ENCODE measurements around the gene AP3S2.
A peak's percentile ranks its signal among the peaks of the same experiment; 100 is the strongest.
"Not testable (repeated sequence)": the region's sequence is repeated elsewhere in the genome, so short reads cannot be mapped to it uniquely, and the experiment has no call there.

The AP3S2 gene

DNA sequence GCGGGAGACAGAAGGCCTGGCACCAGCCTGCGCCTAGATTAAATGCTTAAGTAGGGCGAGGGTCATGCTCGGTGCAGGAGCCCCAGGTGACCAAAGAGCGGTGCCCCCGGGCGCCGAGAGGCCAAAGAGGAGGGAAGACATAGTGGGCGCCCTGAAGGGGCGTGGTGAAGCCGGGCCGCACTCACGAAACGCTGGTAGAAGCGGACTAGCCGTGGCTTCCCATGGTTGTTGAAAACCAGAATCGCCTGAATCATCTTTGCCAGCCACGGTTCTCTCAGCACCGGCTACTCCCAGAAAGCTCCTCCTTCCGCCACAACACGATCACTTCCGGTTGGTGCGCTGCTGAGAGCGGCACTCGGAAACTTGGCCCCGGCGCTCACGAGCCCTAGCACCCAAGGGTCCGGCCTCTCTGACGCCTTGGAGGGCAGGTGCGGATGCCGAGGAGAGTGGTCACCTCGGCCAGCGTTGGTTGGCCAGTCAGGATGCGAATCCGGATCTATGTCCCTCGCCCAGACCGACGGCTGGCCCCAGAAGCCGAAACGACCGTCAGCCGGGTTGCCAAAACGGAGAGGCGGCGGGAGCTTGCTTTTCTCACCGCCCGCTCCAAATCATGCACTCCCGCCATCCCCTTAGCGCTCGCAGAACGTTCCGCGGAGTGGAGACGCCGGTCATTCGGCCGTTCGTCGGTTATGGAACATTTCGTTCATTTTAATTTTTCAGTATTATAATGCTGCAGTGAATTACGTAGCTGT lies at the start of gene AP3S2:
Gene AP3S2 (minus strand): TSS at position 299 of the 752 bp plus-strand sequence. CDS start 45 bp downstream, at position 254.
- DNase-seq (ENCODE audit: low read depth in 2 of 2): peak; percentile 86 to 87

DNA sequence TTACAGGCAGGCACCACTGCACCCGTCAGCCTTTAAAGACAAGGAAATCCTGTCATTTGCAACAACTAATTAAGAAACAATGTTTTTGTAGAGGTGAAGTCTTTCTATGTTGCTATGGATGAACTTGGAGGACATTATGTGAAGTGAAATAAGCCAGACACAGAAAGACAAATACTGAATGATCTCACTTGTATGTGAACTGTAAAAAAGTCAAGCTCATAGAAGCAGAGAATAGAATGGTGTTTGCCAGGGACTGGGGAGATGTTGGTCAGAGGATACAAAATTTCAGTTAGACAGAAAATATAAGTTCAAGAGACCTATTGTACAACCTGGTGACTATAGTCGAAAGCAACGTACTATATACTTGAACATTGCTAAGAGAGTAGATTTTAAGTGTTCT lies 46.1 kb upstream of the AP3S2 start:
- no peak for DNase-seq (ENCODE audit: low read depth in 2 of 2)

DNA sequence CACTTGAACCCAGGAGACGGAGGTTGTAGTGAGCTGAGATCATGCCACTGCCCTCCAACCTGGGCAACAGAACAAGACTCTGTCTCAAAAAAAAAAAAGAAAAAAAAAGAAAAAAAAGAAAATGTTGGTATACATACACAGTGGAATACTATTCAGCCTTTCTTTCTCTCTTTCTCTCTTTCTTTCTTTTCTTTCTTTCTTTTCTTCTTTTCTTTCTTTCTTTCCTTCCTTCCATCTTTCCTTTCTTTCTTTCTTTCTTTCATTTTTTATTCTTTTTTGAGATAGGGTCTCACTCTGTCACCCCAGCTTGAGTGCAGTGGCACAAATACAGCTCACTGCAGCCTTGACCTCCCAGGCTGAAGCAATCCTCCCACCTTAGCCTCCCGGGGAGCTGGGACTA lies 45.6 kb upstream of the AP3S2 start:
- not testable (repeated sequence) for DNase-seq (ENCODE audit: low read depth in 2 of 2)

DNA sequence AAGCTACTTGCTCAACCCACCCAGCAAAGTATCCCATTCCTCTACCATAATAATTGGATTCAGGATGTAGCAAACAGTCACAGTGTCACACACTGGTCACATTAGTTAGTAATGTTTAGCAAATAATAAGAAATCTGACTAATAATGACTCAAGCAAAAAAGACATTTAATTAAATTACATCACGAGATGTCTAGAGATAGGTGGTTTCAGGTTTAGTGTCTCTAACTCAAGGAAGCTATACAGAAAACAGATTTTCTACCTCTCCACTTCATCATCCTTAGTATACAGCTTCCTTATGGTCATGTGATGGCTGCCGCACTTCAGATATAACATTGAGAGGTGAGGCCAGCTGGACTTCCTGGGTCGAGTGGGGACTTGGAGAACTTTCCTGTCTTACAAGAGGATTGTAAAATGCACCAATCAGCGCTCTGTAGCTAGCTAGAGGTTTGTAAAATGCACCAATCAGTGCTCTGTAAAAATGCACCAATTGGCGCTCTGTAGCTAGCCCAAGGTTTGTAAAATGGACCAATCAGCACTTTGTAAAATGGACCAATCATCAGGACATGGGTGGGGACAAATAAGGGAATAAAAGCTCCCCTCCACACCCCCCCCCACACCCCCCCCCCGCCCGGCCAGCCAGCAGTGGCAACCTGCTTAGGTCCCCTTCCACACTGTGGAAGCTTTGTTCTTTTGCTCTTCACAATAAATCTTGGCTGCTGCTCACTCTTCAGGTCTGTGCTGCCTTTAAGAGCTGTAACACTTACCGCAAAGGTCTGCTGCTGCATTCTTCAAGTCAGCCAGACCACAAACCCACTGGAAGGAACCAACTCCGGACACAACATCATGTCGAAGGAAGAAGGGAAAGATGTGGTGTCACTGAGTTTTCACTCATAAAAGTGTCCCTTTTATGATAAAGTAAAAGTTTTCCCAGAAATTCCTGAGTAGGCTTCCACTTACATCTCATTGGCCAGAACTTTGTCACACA lies 43.9 kb upstream of the AP3S2 start:
- DNase-seq (ENCODE audit: low read depth in 2 of 2): no peak

DNA sequence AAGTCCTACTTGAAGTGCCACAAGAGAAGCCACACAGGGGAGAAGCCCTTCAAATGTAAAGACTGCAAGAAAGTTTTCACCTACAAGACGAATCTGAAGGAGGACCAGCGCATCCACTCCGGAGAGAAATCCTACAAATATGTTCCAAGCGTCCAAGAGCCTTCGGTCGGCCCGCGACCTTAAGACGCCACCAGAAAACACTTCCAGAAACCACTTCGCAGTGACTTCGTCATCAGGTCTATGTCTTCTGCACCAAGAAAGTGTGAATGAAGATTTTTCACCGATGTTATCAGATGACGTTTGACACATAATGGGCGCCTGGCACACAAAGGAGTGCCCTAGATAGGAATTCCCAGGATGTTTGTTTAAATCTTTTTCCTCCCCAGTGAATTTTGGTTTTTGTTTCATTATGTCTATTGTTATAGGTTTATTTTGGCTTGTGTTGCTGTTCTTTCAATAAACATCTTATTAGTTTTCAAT lies 43.0 kb upstream of the AP3S2 start:
- DNase-seq (ENCODE audit: low read depth in 2 of 2): no peak

DNA sequence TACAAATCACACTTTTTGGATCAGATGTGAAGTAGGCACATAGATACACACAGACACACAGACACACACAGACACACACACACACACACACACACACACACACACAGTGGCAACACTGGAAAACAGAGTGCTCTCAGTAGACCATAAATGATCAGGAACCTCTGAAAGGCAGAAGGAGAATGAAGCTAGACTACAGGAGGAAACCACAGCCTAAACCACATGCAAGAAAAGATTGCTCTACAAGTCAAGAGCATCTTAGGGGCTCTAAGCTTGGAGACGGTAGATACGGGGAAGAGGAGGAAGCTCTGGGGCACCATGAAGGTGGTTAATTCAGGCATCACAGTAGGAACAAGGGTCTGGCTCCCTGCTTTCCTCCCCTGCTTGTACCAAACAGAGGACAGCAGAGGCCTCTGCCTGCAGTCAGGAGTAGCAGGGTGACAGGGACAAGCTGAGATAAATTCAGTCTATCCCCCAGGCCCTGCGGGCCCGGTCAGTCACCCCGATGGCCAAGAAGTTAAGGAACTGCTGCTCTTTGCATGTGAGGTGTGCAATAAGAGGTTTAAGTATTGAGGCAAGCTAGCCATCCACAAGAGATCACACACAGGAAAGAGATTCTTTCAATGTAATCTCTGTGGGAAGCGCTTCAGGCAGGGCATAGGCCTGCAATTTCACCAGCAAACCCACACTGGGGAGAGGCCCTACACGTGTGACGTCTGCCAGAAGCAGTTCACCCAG lies 42.4 kb upstream of the AP3S2 start:
- no peak for DNase-seq (ENCODE audit: low read depth in 2 of 2)

DNA sequence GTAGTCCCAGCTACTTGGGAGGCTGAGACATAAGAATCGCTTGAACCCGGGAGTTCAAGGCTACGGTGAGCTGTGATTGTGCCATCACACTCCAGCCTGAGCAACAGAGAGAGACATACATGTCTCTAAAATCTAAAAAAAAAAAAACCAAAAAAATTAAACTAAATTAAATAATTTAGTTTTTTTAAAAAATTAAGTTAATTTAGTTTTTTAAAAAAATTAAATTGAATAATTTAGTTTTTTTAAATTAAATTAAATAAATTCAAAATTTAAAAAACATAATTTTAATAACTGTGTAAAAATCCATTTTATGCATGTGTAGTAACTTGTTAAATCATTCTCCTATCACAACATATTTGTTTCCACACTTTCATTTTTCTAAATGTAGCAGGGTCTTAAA lies 39.1 kb upstream of the AP3S2 start:
- no peak for DNase-seq (ENCODE audit: low read depth in 2 of 2)

DNA sequence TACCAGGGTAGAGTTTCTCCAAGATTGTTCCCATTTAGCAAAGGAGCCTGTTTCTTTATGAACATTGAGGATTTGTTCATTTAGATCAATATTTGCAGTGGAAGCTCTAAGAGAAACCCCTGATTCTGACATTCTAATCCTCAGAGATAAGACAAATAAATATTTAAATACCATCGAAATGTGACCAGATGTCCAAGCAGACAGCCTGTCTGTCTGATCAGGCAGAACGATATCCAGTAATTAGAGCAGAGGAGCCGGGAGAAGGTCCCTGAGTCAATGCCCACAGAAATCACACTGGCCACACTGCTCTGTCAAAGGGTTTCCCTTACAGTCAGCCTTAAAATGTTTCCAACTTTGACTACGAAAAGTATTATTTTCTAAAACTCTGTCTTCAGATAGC lies 34.6 kb upstream of the AP3S2 start:
- DNase-seq (ENCODE audit: low read depth in 2 of 2): no peak

DNA sequence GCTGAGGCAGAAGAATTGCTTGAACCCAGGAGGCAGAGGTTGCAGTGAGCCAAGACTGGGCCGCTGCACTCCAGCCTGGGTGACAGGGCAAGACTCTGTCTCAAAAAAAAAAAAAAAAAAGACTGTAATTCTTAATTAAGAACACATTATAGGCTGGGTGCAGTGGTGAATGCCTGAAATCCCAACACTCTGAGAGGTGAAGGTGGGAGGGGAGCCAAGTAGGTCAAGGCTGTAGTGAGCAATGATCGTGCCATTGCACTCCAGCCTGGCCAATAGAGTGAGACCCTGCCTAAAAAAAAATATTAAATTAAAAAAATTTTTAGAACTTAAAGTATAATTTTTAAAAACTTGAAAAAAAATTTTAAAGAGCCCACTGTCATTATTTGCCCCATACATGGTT lies 32.4 kb upstream of the AP3S2 start:
- no peak for DNase-seq (ENCODE audit: low read depth in 2 of 2)

DNA sequence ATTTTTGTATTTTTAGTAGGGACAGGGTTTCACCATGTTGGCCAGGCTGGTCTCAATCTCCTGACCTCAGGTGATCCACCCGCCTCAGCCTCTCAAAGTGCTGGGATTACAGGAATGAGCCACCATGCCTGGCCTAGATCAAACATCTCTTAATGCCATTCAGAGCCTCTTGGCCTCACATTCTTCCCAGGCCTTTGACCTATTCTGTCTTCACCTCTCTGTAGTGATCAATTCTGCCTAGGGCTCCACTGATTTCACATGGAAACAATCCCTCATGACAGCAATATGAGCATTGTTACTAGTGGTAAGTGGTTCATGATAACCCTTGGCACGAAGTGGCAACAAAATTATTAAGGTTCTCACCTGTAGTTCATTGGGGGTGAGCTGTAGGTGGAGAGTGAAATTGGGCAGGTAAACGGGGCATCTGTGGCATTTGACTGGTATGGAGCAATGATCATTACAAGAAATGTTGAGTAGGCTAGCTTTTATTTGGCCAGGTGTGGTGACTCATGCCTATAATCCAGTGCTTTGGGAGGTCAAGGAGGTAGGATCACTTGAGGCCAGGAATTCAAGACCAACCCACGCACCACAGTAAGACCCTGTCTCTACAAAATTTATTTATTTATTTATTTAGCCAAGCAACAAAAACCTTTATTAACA lies 23.8 kb upstream of the AP3S2 start:
- DNase-seq (ENCODE audit: low read depth in 2 of 2): no peak

DNA sequence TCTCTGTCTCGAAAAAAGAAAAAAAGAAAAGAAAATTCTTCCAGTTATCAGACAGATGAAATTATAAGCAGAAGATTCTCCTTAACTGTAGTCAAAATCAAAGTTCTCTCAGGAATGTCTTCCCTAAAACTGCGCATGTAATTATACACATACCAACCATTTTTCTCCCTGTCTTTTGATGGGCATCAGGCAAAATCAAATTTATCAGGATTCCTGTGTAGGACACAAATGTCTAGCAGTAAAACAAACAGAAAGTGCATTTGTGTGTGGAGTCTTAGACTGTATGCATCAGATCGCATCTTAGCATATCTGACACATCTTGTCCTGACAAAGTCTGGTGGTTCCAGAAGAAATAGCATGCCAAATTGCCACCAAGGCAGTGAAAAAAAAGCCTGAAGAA lies 22.9 kb upstream of the AP3S2 start:
- DNase-seq (ENCODE audit: low read depth in 2 of 2): no peak

DNA sequence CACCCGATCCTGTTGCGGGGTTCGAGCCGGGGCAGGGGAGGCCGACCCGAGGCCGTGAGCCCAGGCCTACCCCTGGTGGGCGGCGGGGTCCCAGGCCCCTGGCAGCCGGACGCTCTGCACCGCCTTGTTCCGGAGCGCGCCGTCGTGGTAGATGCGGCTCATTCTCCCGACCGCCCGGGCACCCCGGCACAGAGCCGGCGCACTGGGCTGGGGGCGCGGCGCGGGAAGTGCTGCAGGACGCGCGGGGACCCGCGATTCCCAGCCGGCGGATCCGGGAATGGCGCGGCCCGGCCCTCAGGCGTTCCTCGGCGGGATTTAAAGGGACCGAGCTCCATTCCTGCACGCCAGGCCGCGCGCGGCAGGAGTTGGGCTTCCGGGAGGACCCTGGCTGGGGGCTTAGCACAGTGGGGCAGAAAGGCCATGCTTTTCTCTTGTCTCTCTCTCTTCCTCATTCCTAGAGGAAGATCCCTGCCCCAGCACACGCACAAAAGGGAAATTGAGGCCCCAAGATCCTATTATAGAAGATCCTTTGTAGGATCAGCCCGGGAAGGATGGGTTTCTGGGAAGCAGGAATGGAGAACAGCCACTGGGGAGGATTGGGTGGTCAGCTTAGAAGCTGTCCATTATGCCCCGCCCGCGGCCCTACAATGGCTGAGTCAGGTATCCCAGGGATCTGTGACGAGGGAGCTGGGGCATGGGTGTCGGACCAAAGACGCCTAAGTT lies 19.0 kb upstream of the AP3S2 start, which contains the start of gene ARPIN:
Gene ARPIN (minus strand): TSS at position 279 of the 723 bp plus-strand sequence. CDS start 117 bp downstream, at position 162.
- no peak for DNase-seq (ENCODE audit: low read depth in 2 of 2)

DNA sequence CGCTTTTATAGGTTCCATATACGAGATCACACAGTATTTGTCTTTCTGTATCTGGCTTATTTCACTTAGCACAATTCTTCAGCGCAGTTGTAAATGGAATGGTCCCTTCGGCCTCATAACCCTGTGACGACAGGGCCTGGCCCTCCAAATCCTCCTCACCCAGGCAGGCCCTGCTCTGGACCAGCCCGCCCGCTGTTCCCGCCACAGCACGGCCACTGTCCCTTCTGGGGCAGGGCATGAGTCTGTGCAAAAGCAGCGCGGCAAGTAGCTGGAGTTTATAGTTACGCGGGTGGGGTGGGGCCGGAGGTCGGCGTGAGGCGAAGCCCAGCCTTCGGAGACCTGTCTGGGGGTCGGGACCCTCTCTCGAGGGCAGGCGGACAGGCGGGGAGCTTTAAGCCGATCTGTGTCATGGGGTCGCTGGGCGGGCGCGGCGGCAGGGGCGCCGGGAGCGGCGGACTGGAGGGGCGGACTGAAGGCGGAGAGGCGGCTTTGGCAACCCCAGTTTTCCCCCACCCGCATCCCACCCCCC lies 18.4 kb upstream of the AP3S2 start:
- no peak for DNase-seq (ENCODE audit: low read depth in 2 of 2)

DNA sequence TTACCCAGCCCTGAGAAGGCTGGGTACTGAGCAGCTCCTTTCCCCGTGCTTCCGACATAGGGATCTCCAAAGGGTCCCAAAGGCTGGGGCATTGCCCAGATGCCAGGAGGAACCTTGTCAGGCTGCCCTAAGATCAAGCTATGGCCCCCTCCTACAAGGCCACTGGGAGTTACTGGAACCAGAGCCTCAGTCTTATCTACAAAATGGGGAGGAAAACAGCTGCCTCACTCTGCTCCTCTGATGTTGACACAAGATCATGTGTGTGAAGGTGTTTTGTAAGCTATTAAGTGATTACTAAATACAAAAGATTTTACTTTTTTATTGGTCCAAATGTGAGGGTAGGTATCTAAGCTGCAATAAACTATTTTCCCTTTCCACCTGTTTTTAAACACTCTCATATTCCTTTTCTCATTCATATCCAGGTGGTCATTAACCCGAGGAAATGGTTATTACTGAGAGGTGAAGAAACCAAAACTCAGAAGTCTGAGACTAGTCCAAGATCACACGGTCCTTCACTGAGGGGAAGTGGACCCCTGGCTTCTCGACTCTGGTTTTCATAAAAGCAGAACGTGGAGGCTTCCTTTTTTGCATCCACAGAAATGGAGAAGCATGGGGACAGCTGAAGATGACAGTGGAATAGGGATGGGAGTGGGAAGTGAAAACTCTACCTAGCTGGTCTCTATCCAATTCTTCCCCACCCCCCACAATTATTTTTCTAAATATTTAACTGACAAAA lies 17.3 kb upstream of the AP3S2 start:
- DNase-seq (ENCODE audit: low read depth in 2 of 2): no peak

DNA sequence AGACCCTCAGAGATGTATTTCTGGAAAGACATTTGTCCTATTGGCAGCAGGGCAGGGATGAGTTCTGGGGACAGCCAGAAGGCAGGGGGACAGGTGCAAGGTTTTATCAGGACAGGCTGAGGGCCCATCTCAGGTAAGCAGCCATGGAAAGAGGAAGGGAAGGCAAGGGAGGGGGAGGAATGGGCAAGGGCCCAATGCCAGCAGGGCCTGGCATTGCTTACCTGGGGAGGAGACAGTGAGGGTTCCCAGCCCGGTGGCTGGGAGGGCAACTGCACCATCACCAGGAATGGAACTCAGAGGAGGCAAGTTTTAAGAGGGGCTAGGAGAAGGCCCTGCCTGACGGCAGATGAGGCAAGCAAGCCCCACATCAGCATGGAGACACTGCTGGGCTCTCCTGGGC lies 15.8 kb upstream of the AP3S2 start:
- DNase-seq (ENCODE audit: low read depth in 2 of 2): no peak

DNA sequence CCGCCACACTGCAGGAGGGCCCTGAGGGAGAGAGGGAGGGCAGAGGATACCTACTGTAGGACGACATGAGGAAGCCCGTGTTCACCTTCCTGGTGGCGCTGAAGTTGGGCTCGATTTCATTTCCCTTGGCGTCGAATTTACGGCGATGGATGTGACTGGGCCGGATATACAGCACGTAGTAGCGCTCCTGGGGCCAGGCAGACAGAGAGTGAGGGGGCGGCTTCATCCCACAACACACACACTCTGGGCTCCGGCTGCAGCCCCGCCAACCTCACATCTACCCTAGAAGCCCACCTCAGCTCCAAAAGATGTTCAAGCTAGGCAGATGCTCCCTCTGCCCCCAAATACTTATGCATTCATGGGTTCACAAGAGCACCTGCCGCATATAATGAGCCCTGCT lies 14.4 kb upstream of the AP3S2 start:
- no peak for DNase-seq (ENCODE audit: low read depth in 2 of 2)

DNA sequence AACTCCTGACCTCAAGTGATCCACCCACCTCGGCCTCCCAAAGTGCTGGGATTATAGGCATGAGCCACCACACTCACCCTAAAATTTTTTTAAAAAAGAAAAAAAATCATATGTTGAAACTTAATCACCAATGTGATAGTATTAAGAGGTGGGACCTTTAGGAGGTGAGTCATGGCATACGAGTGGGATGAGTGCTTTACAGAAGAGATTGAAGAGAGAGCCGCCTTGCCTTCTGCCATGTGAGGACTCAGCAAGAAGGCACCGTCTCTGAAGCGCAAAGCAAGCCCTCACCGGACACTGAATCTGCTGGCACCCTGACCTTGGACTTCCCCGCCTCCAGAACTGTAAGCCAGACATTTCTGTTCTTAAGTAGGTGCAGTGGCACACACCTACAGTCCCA lies 13.5 kb upstream of the AP3S2 start:
- DNase-seq (ENCODE audit: low read depth in 2 of 2): no peak

DNA sequence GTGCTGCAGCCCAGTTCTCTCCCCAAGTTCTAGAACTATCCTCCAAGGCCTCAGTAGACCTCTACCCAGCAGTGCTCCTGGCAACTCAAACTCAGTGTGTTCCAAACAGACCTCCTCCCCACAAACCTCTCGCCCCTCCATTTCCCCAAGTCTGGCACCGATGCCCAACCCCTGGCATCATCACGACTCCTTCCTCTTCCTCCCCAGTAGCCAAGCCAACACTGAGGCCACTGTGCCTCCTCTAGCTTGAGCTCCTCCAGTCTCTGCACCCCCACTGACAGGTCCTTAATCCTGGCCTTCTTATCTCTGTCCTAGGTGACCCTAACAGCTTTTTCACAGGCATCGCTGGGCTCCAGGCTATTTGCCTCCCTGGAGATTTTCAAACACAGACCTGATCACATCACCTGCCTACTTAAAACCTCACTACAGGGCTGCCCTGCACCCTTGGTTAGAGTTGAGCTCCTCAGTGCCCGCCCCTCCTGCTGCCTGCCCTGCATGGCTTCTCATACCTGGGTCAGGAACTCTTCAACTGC lies 12.1 kb upstream of the AP3S2 start:
- no peak for DNase-seq (ENCODE audit: low read depth in 2 of 2)

DNA sequence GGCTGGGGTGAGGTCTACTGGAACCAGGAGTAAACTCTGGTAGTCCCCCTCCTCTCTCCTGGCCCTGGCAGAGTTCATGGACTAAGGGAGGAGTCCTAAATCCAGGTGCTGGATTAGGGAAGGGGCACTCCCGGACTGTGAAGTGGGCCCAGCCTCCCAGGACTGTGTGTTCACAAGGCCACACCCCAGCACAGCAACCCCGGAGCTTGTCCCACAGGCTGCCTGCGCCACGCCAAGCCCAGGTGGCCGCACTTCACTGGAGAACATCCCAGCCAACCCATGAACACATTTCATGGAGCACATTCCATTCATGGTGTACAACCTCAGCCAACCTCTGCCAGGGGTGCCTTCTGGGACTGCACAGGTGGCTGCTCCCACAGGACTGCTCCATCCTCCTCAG lies 10.7 kb upstream of the AP3S2 start:
- no peak for DNase-seq (ENCODE audit: low read depth in 2 of 2)

DNA sequence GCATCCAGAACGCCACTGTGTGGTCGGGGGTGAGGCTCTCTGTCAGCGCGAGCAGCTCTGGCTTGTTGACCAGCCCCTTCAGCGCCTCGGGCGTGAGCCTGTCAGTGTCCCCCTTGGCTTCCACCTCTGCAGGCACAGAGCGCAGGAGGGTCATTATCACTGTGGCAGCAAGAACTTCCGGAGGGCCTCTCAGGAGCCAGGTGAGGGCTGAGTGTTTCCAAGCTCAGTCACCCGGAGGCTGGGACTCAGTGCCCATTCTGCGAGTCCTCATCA lies 10.0 kb upstream of the AP3S2 start:
- no peak for DNase-seq (ENCODE audit: low read depth in 2 of 2)

Data from stimulated activated CD4-positive, alpha-beta T cell treated with anti-CD3 and anti-CD28 coated beads, Interleukin-12 subunit alpha, Interleukin-12 subunit beta, amount 100 ng/mL, for 24 hours (primary cell).